K562 (cell line): ENCODE data around the gene CD55. TPM values are rescaled to one million over a fixed set of nuclear protein-coding genes. Genes with fewer than 3 reads are reported as not detected.

Experiments used
- ATAC-seq: fragments of 200-7000 bp; cut with Tn5 transposase; 3 replicates; pipeline ENCODE4 v1.9.1; 2020; ENCODE audit warnings: moderate library complexity
- BruUV-seq: library from RNA; stranded (reverse); fragments of 400-500 nt; replicated peaks from 2 replicates; lab custom pipeline; 2021; lab: Mats Ljungman, UMichigan
- CTCF ChIA-PET: fragments of 300-600 bp; formaldehyde crosslinking; extraction: SDS; loops from one replicate; lab custom pipeline; 2021; ENCODE audit warnings: low intra/inter-chr PET ratio; lab: Yijun Ruan, JAX
- POLR2A ChIA-PET: fragments of 300-600, 350-650 bp; sonication (Branson Sonifier 250); formaldehyde crosslinking; extraction: SDS; loops from one replicate; lab custom pipeline; 2021; ENCODE audit warnings: antibody characterized with exemption, inconsistent platforms; lab: Yijun Ruan, JAX
- DNase-seq, 4 experiments: peaks; one replicate each; pipeline versions ENCODE4 v3.0.0 to v3.0.0-alpha.2; 2011 to 2018; ENCODE audit warnings: low spot score in 3 of 4, mixed read lengths in 3 of 4; ENCODE audit errors: extremely low read depth in 1 of 4
- FAIRE-seq: peaks from 2 replicates; lab custom pipeline; 2011; peaks lifted over from hg19 to GRCh38; lab: Jason Lieb, UNC
- H2AFZ ChIP-seq: 2 replicates; pipeline ENCODE4 v1.6.0; 2011; ENCODE audit warnings: low read depth, low read length, control low read depth, inconsistent platforms
- H3K27ac ChIP-seq: fragments of 200-600 bp; 3 replicates; pipeline ENCODE4 v1.8.0; 2011; ENCODE audit warnings: low read depth, mild to moderate bottlenecking, control low read depth, inconsistent platforms, low read length, moderate library complexity, mixed read lengths; ENCODE audit errors: extremely low read depth
- H3K27me3 ChIP-seq, 2 experiments: fragments of 300-600 bp in 1 of 2; 2 replicates in 1 of 2; 3 replicates in 1 of 2; pipeline versions ENCODE4 v1.6.0 to v1.8.0; 2011; ENCODE audit warnings: inconsistent platforms in 2 of 2, low read length in 2 of 2, mild to moderate bottlenecking in 1 of 2, mixed read lengths in 1 of 2, moderate library complexity in 1 of 2; ENCODE audit not compliant: control insufficient read depth in 2 of 2, insufficient read depth in 2 of 2
- H3K36me3 ChIP-seq: fragments of 300-600 bp; 3 replicates; pipeline ENCODE4 v1.8.0; 2011; ENCODE audit warnings: mild to moderate bottlenecking, low read length, inconsistent platforms; ENCODE audit not compliant: control insufficient read depth, insufficient read depth
- H3K4me1 ChIP-seq, 2 experiments: fragments of 200-600 bp in 1 of 2; replicated peaks in 1 of 2; 2 replicates in 1 of 2; 3 replicates in 1 of 2; pipeline versions ENCODE4 v1.5.1 to v1.8.0; 2011; ENCODE audit warnings: inconsistent platforms in 2 of 2, low read length in 2 of 2, mild to moderate bottlenecking in 1 of 2, mixed read lengths in 1 of 2, moderate library complexity in 1 of 2; ENCODE audit not compliant: control insufficient read depth in 2 of 2, insufficient read depth in 2 of 2
- H3K4me2 ChIP-seq: 2 replicates; pipeline ENCODE4 v1.6.1; 2011; ENCODE audit warnings: low read length, control low read depth, inconsistent platforms, mixed read lengths; ENCODE audit not compliant: insufficient read depth
- H3K4me3 ChIP-seq: fragments of 200-600 bp; sonication (generic), shearing (Covaris generic); 2 replicates; pipeline ENCODE4 v1.5.1; 2016; ENCODE audit warnings: control low read depth, inconsistent platforms
- H3K79me2 ChIP-seq: fragments of 200-600 bp; 3 replicates; pipeline ENCODE4 v1.8.0; 2011; ENCODE audit warnings: low read length, inconsistent platforms; ENCODE audit not compliant: control insufficient read depth, insufficient read depth
- H3K9ac ChIP-seq, 2 experiments: 2 replicates each; pipeline versions ENCODE4 v1.6.0 to v1.6.1; 2011; ENCODE audit warnings: low read depth in 2 of 2, low read length in 2 of 2, control low read depth in 1 of 2, inconsistent platforms in 1 of 2, mild to moderate bottlenecking in 1 of 2, mixed read lengths in 1 of 2; ENCODE audit not compliant: insufficient read depth in 1 of 2
- H3K9me1 ChIP-seq: one replicate; pipeline ENCODE4 v1.6.0; 2011; ENCODE audit warnings: inconsistent platforms, mild to moderate bottlenecking, low read length, moderate library complexity; ENCODE audit not compliant: control insufficient read depth, insufficient read depth
- H3K9me3 ChIP-seq: replicated peaks from 2 replicates; pipeline ENCODE4 v1.5.1; 2011; ENCODE audit warnings: low read depth, low read length, inconsistent platforms; ENCODE audit not compliant: control insufficient read depth, insufficient read depth
- H4K20me1 ChIP-seq: replicated peaks from 2 replicates; pipeline ENCODE4 v1.6.1; 2011; ENCODE audit warnings: low read length, inconsistent platforms, mixed read lengths; ENCODE audit not compliant: control insufficient read depth, insufficient read depth
- CEBPB ChIP-seq: fragments of 450-650 bp; IDR thresholded peaks from 2 replicates; pipeline ENCODE4 v1.6.1; 2016; ENCODE audit warnings: missing genetic modification characterization, missing compliant biosample characterization
- FOSL1 ChIP-seq: fragments of 200-800 bp; sonication (Bioruptor generic); conservative IDR thresholded peaks from 2 replicates; pipeline ENCODE4 v1.6.1; 2016; ENCODE audit warnings: missing genetic modification characterization, missing compliant biosample characterization
- FOXA3 ChIP-seq, 2 experiments: fragments of 450-650 bp in 1 of 2; sonication (generic) in 1 of 2; formaldehyde crosslinking; IDR thresholded peaks in 1 of 2; conservative IDR thresholded peaks in 1 of 2; 2 replicates each; pipeline versions ENCODE4 v1.4.0 to v1.8.0; 2020 to 2022; ENCODE audit warnings: mild to moderate bottlenecking in 2 of 2, missing genetic modification reagents in 1 of 2
- FOXK1 ChIP-seq: sonication (generic); formaldehyde crosslinking; IDR thresholded peaks from 2 replicates; pipeline ENCODE4 v1.8.0; 2022; ENCODE audit warnings: missing genetic modification reagents, mild to moderate bottlenecking, borderline replicate concordance
- FOXK2 ChIP-seq, 2 experiments: fragments of 450-650 bp; IDR thresholded peaks in 1 of 2; conservative IDR thresholded peaks in 1 of 2; 2 replicates each; pipeline ENCODE4 v1.6.1; 2016; ENCODE audit warnings: low read depth in 2 of 2, mild to moderate bottlenecking in 1 of 2
- HDGF ChIP-seq: fragments of 450-650 bp; IDR thresholded peaks from 2 replicates; pipeline ENCODE4 v1.6.1; 2016
- HLTF ChIP-seq: fragments of 450-650 bp; IDR thresholded peaks from 2 replicates; pipeline ENCODE4 v1.6.1; 2016
- HNRNPL ChIP-seq: fragments of 200-400 bp; formaldehyde crosslinking; IDR thresholded peaks from 2 replicates; pipeline ENCODE4 v1.6.1; 2017; ENCODE audit warnings: low read depth, mild to moderate bottlenecking, low read length
- JUND ChIP-seq, 2 experiments: IDR thresholded peaks; 2 replicates in 1 of 2; 3 replicates in 1 of 2; pipeline ENCODE4 v1.6.1; 2011; ENCODE audit warnings: borderline replicate concordance in 2 of 2, low read depth in 2 of 2, low read length in 2 of 2, improper control_type of control experiment in 1 of 2, missing biosample characterization in 1 of 2, missing genetic modification characterization in 1 of 2, missing genetic modification reagents in 1 of 2
- NCOA2 ChIP-seq, 2 experiments: fragments of 450-650 bp; IDR thresholded peaks; 2 replicates each; pipeline ENCODE4 v1.6.1; 2018; ENCODE audit warnings: mild to moderate bottlenecking in 2 of 2, moderate library complexity in 1 of 2; ENCODE audit not compliant: partially characterized antibody in 2 of 2
- POLR2AphosphoS2 ChIP-seq: IDR thresholded peaks from 2 replicates; pipeline ENCODE4 v1.6.1; 2012; ENCODE audit warnings: low read length, improper control_type of control experiment
- SPI1 ChIP-seq: IDR thresholded peaks from 2 replicates; pipeline ENCODE4 v1.6.1; 2011; ENCODE audit warnings: low read depth, low read length, control low read depth, borderline replicate concordance
- SUPT5H ChIP-seq: fragments of 450-650 bp; IDR thresholded peaks from 2 replicates; pipeline ENCODE4 v1.6.1; 2016
- TRIM24 ChIP-seq, 2 experiments: fragments of 450-650 bp; IDR thresholded peaks; 2 replicates each; pipeline ENCODE4 v1.6.1; 2016
- ZEB2 ChIP-seq: fragments of 450-650 bp; IDR thresholded peaks from 2 replicates; pipeline ENCODE4 v1.6.1; 2016
- ZNF436 ChIP-seq: fragments of 250-450, 450-650 bp; sonication (Bioruptor Pico); formaldehyde crosslinking; IDR thresholded peaks from 2 replicates; pipeline ENCODE4 v1.7.0; 2020; ENCODE audit warnings: mild to moderate bottlenecking
- WGBS: fragments of 100-300 bp; shearing (Covaris generic); methylation state at CpG from one replicate; pipeline ENCODE4 v1.1.6; 2016; ENCODE audit warnings: low coverage, mixed read lengths; ENCODE audit not compliant: insufficient coverage; ENCODE audit errors: missing lambda C conversion rate; 5-methylcytosine and 5-hydroxymethylcytosine counted together
- in situ Hi-C: fragments of 300-500 bp; cut with MboI; formaldehyde crosslinking; loops from 4 replicates; pipeline ENCODE4 v1.15.0; 2018; ENCODE audit warnings: inconsistent platforms, mixed read lengths
- intact Hi-C: fragments of 100-400 bp; cut with micrococcal nuclease; formaldehyde crosslinking; loops from 2 replicates; pipeline ENCODE4 v1.14.2; 2022
- polyA plus RNA-seq, 8 experiments: library from polyadenylated mRNA; depleted of rRNA in 4 of 8; stranded (reverse) in 5 of 8; unstranded in 3 of 8; fragments of >200 nt; fragmentation: Nextera tagmentation in 2 of 8; fragmentation: Illumina TruSeq in 1 of 8; extraction: Ambion mirVana in 2 of 8; extraction: Trizol in 1 of 8; gene quantifications; 2 replicates each; pipeline versions ENCODE4 v1.2.1 to v1.2.3, GENCODE V29; 2011 to 2014; ENCODE audit warnings: inconsistent platforms in 1 of 8, missing spikeins in 1 of 8
- total RNA-seq, 7 experiments: library from RNA; depleted of rRNA in 6 of 7; stranded (reverse); fragments of >200 nt in 6 of 7; fragmentation: Illumina TruSeq in 2 of 7; extraction: Trizol in 2 of 7; gene quantifications; 2 replicates each; pipeline versions ENCODE4 v1.2.1 to v1.2.3, GENCODE V29; 2011 to 2021; ENCODE audit warnings: low replicate concordance in 1 of 7
- TF ChIP-seq, protein P1 (sequence below): fragments of 450-650 bp; IDR thresholded peaks from 2 replicates; pipeline ENCODE4 v1.7.1; 2018; ENCODE audit warnings: mild to moderate bottlenecking, low read depth; ENCODE audit not compliant: partially characterized antibody

Gene CD55
- total and polyA plus RNA-seq, 9 of the 15 experiments (the other 6 are each of a cell fraction or from before 2014, with no cell fraction given), result 17.7 to 150 (median 97.0) TPM

DNA sequence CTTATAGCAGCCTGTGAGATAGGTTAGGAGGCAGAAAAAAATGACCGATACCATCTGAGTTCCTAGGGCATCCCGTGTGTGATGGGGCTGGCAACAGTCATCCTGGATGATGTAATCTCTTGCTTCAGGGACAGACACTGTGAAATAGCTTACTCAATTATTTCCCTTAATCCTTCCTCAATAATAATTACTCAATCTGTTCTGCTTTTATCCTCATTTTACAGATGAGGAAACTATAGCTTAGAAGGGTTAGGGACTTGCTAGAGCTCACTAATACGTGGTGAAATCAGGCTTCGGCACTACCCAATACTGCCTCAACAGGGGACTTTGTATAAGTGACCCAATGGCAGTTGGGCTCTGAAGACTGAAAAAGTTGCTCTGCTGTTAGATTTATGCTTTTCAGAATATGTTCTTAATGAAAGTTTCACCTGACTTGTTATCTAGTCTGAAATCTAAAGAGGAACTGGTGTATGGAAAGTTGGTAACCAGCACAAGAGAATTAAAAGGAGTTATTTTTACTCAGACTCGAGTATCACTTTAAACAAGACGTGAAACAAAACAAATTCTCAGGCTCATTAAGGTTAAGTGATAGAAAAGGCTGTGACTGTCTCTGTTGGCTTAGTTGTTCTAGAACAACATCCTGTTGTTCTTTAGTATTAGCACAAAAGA is 14.4 kb downstream of the CD55 start (continued):
- TF ChIP-seq JUND (IDR thresholded peaks at IDR 0.05; ENCODE audit: borderline replicate concordance, low read depth, low read length) (peak; percentile 21; the same call in 1 of the 2 replicates), JUND (tag; IDR thresholded peaks at IDR 0.05; ENCODE audit: borderline replicate concordance, low read depth, low read length) (no peak), ZEB2 (no peak), TRIM24 (IDR thresholded peaks at IDR 0.05) (peak in 1 of 2 experiments; percentile 28; a peak in 1 of 4 replicates), FOXK1 (CRISPR knock-in tag) (0 out of 2 replicates have a peak, but pooled peaks have one; percentile 25), CEBPB (tag) (peak; percentile 67; the same call in 1 of the 2 replicates)

GRCh38 chr1:207336559-207337467 is 15.3 kb downstream of the CD55 start:
- no peak for FAIRE-seq
- CTCF ChIA-PET, result interaction anchor here (0.7 kb wide), 1 partner anchor 118 kb away, joined by 3 read pairs; no protein-coding TSS in a partner anchor
- 39% methylated on average over 3 of the region's 3 CpGs for WGBS
- peak; percentile 27 for ATAC-seq
- Histone ChIP-seq H4K20me1 (no peaks in the 10 kb centered on the region), H2AFZ (no peak overlapping the region), H3K36me3 (peaks cover 93% of the 10 kb centered on the region), H3K9me1 (no peaks in the 10 kb centered on the region), H3K9me3 (no peaks in the 10 kb centered on the region), H3K4me3 (no peak overlapping the region), H3K27me3 (no peaks in the 10 kb centered on the region), H3K27ac (no peak overlapping the region), H3K9ac (no peak overlapping the region), H3K4me2 (no peak overlapping the region), H3K79me2 (peaks cover 14% of the 10 kb centered on the region; the same call in 2 of the 3 replicates), H3K4me1 (no peaks in the 10 kb centered on the region)
- intact Hi-C loops, result no loop called here
- in situ Hi-C loops, result no loop called here
- no peak for DNase-seq
- POLR2A ChIA-PET, result interaction anchor here (0.9 to 5.5 kb wide), 3 partner anchors 13 to 253 kb away, joined by 3 to 78 read pairs (median 4); partner anchors contain the start of gene CD55
- no TSS peak for BruUV-seq
- TF ChIP-seq HDGF (0 out of 2 replicates have a peak, but pooled peaks have one; percentile 17), SUPT5H (0 out of 2 replicates have a peak, but pooled peaks have one; percentile 32), FOSL1 (tag) (0 out of 2 replicates have a peak, but pooled peaks have one; percentile 24), HLTF (no peak), ZNF436 (no peak), POLR2AphosphoS2 (peak; percentile 63; the same call in 1 of the 2 replicates), FOXK2 (conservative IDR thresholded peaks at IDR 0.05 in 1 of 2, IDR thresholded peaks at IDR 0.05 in 1 of 2; ENCODE audit: low read depth in 2 of 2) (peak; percentile 55 to 63; a peak in 2 of 4 replicates), HNRNPL (no peak), NCOA2 (IDR thresholded peaks at IDR 0.05; ENCODE audit: partially characterized antibody in 2 of 2) (no peak), SPI1 (peak; percentile 86), FOXA3 (CRISPR knock-in tag; conservative IDR thresholded peaks at IDR 0.05 in 1 of 2, IDR thresholded peaks at IDR 0.05 in 1 of 2) (0 out of 4 replicates have a peak, but pooled peaks of 1 of the 2 experiments have one; percentile 11)
- TF ChIP-seq, protein P1, sequence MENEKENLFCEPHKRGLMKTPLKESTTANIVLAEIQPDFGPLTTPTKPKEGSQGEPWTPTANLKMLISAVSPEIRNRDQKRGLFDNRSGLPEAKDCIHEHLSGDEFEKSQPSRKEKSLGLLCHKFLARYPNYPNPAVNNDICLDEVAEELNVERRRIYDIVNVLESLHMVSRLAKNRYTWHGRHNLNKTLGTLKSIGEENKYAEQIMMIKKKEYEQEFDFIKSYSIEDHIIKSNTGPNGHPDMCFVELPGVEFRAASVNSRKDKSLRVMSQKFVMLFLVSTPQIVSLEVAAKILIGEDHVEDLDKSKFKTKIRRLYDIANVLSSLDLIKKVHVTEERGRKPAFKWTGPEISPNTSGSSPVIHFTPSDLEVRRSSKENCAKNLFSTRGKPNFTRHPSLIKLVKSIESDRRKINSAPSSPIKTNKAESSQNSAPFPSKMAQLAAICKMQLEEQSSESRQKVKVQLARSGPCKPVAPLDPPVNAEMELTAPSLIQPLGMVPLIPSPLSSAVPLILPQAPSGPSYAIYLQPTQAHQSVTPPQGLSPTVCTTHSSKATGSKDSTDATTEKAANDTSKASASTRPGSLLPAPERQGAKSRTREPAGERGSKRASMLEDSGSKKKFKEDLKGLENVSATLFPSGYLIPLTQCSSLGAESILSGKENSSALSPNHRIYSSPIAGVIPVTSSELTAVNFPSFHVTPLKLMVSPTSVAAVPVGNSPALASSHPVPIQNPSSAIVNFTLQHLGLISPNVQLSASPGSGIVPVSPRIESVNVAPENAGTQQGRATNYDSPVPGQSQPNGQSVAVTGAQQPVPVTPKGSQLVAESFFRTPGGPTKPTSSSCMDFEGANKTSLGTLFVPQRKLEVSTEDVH, result peak; percentile 50
